Measurements from ENCODE around the gene USF1. TPM values are rescaled to one million over a fixed set of nuclear protein-coding genes. Genes with fewer than 3 reads are reported as not detected.
A peak's percentile ranks its signal among the peaks of the same experiment; 100 is the strongest.
"Not testable (repeated sequence)": the region's sequence is repeated elsewhere in the genome, so short reads cannot be mapped to it uniquely, and the experiment has no call there.

Gene USF1
- total RNA-seq, 1 donor from 2014 or later: 158 TPM

GRCh38 chr1:161021165-161021969 is 24.4 kb downstream of the USF1 start:
- Mint-ChIP-seq H3K36me3 (ENCODE audit: unreplicated experiment) (no peaks in the 10 kb centered on the region), H3K27me3 (ENCODE audit: unreplicated experiment) (no peaks in the 10 kb centered on the region), H3K4me1 (ENCODE audit: low read depth, unreplicated experiment) (peaks cover 5% of the 10 kb centered on the region), H3K4me3 (ENCODE audit: unreplicated experiment) (peak overlapping the region; percentile 89), H3K9me3 (ENCODE audit: unreplicated experiment) (peaks cover 1% of the 10 kb centered on the region), H3K27ac (ENCODE audit: unreplicated experiment) (peak overlapping the region; percentile 56)
- peak; percentile 79 for DNase-seq
- no peak for TF ChIP-seq CTCF (IDR thresholded peaks at IDR 0.05; ENCODE audit: partially characterized antibody, unreplicated experiment)

GRCh38 chr1:161020509-161021164 is 25.1 kb downstream of the USF1 start, which contains the start of gene F11R:
F11R (minus strand) TSS chr1:161021152; CDS start chr1:161021073, 79 bp downstream.
- H3K27me3 Mint-ChIP-seq (ENCODE audit: unreplicated experiment): no peaks in the 10 kb centered on the region
- peak within 1 kb of the TSS; percentile 89 for H3K4me3 Mint-ChIP-seq (ENCODE audit: unreplicated experiment)
- no peaks in the 10 kb centered on the region for H3K36me3 Mint-ChIP-seq (ENCODE audit: unreplicated experiment)
- H3K27ac Mint-ChIP-seq (ENCODE audit: unreplicated experiment): peak within 1 kb of the TSS; percentile 82
- peaks cover 1% of the 10 kb centered on the region for H3K9me3 Mint-ChIP-seq (ENCODE audit: unreplicated experiment)
- peak; percentile 68 for DNase-seq
- peak; percentile 53 for TF ChIP-seq CTCF (IDR thresholded peaks at IDR 0.05; ENCODE audit: partially characterized antibody, unreplicated experiment)
- peaks cover 5% of the 10 kb centered on the region for H3K4me1 Mint-ChIP-seq (ENCODE audit: low read depth, unreplicated experiment)

- Mint-ChIP-seq H3K27me3 (ENCODE audit: unreplicated experiment) (no peaks in the 10 kb centered on the region), H3K4me1 (ENCODE audit: low read depth, unreplicated experiment) (peaks cover 5% of the 10 kb centered on the region), H3K27ac (ENCODE audit: unreplicated experiment) (peak overlapping the region; percentile 82), H3K36me3 (ENCODE audit: unreplicated experiment) (no peaks in the 10 kb centered on the region), H3K4me3 (ENCODE audit: unreplicated experiment) (peak overlapping the region; percentile 89), H3K9me3 (ENCODE audit: unreplicated experiment) (peaks cover 1% of the 10 kb centered on the region)
- DNase-seq: no peak
- no peak for TF ChIP-seq CTCF (IDR thresholded peaks at IDR 0.05; ENCODE audit: partially characterized antibody, unreplicated experiment)
Observed at GRCh38 chr1:161019751-161020495, 25.9 kb downstream of the USF1 start.

GRCh38 chr1:161019111-161019660 is 26.6 kb downstream of the USF1 start:
- not testable (repeated sequence) for H3K4me1 Mint-ChIP-seq (ENCODE audit: low read depth, unreplicated experiment); H3K27ac Mint-ChIP-seq (ENCODE audit: unreplicated experiment); H3K36me3 Mint-ChIP-seq (ENCODE audit: unreplicated experiment); H3K27me3 Mint-ChIP-seq (ENCODE audit: unreplicated experiment); H3K9me3 Mint-ChIP-seq (ENCODE audit: unreplicated experiment); DNase-seq
- peak overlapping the region; percentile 62 for H3K4me3 Mint-ChIP-seq (ENCODE audit: unreplicated experiment)

GRCh38 chr1:161018631-161018930 is 27.2 kb downstream of the USF1 start:
- Mint-ChIP-seq H3K27me3 (ENCODE audit: unreplicated experiment) (peaks cover 2% of the 10 kb centered on the region), H3K36me3 (ENCODE audit: unreplicated experiment) (no peaks in the 10 kb centered on the region), H3K4me1 (ENCODE audit: low read depth, unreplicated experiment) (peaks cover 10% of the 10 kb centered on the region), H3K9me3 (ENCODE audit: unreplicated experiment) (peaks cover 1% of the 10 kb centered on the region), H3K4me3 (ENCODE audit: unreplicated experiment) (no peak overlapping the region), H3K27ac (ENCODE audit: unreplicated experiment) (no peak overlapping the region)
- no peak for DNase-seq
- TF ChIP-seq CTCF (IDR thresholded peaks at IDR 0.05; ENCODE audit: partially characterized antibody, unreplicated experiment): no peak

Measured in glutamatergic neuron (in vitro differentiated cells).